GM12878 (cell line): Measurements from ENCODE around the gene OR9Q2. TPM values are rescaled to one million over a fixed set of nuclear protein-coding genes. Genes with fewer than 3 reads are reported as not detected.

Source experiments
- ATAC-seq: fragments of 200-7000 bp; cut with Tn5 transposase; 3 replicates; pipeline ENCODE4 v1.9.1; 2020; ENCODE audit warnings: mild to moderate bottlenecking, moderate library complexity
- BruUV-seq: library from RNA; stranded (reverse); fragments of 400-500 nt; replicated peaks from 2 replicates; lab custom pipeline; 2021; lab: Mats Ljungman, UMichigan
- CTCF ChIA-PET: fragments of 300-600 bp; sonication (Branson Sonifier 250); formaldehyde crosslinking; extraction: SDS; loops from one replicate; lab custom pipeline; 2021; ENCODE audit warnings: inconsistent platforms; lab: Yijun Ruan, JAX
- POLR2A ChIA-PET: fragments of 350-600 bp; formaldehyde crosslinking; extraction: SDS; loops from one replicate; lab custom pipeline; 2021; ENCODE audit warnings: inconsistent platforms; lab: Charles Lee
- RAD21 ChIA-PET: fragments of 300-600 bp; sonication (Branson Sonifier 250); formaldehyde crosslinking; loops from one replicate; lab custom pipeline; 2023; ENCODE audit warnings: antibody characterized with exemption; ENCODE audit not compliant: unreplicated experiment; lab: Charles Lee
- SMC1A ChIA-PET: fragments of 300-600 bp; sonication (Branson Sonifier 250); formaldehyde crosslinking; loops from one replicate; lab custom pipeline; 2023; ENCODE audit not compliant: unreplicated experiment, uncharacterized antibody; lab: Charles Lee
- DNase-seq: peaks from one replicate; pipeline ENCODE4 v3.0.0-alpha.2; 2011; ENCODE audit warnings: low read depth, low spot score
- FAIRE-seq: peaks from 3 replicates; lab custom pipeline; 2011; peaks lifted over from hg19 to GRCh38; lab: Jason Lieb, UNC
- H2AFZ ChIP-seq: 2 replicates; pipeline ENCODE4 v1.6.0; 2011; ENCODE audit warnings: low read depth, low read length, control low read depth; ENCODE audit not compliant: control insufficient read depth
- H3K27ac ChIP-seq: 2 replicates; pipeline ENCODE4 v1.5.1; 2011; ENCODE audit warnings: control low read depth; ENCODE audit not compliant: control insufficient read depth, insufficient read depth
- H3K27me3 ChIP-seq, 2 experiments: replicated peaks in 1 of 2; 2 replicates each; pipeline versions ENCODE4 v1.6.0 to v1.6.1; 2011; ENCODE audit warnings: low read length in 1 of 2; ENCODE audit not compliant: control insufficient read depth in 2 of 2, insufficient read depth in 2 of 2
- H3K36me3 ChIP-seq, 2 experiments: 2 replicates each; pipeline ENCODE4 v1.5.1; 2011; ENCODE audit warnings: low read length in 1 of 2; ENCODE audit not compliant: control insufficient read depth in 2 of 2, insufficient read depth in 2 of 2
- H3K4me1 ChIP-seq: 2 replicates; pipeline ENCODE4 v1.6.1; 2011; ENCODE audit warnings: mild to moderate bottlenecking, low read length, moderate library complexity, mixed read lengths; ENCODE audit not compliant: control insufficient read depth, insufficient read depth
- H3K4me2 ChIP-seq: 2 replicates; pipeline ENCODE4 v1.6.0; 2011; ENCODE audit warnings: control low read depth; ENCODE audit not compliant: control insufficient read depth, insufficient read depth
- H3K4me3 ChIP-seq: fragments of 200-600 bp; sonication (generic); 2 replicates; pipeline ENCODE4 v1.5.1; 2016
- H3K79me2 ChIP-seq: 2 replicates; pipeline ENCODE4 v1.6.0; 2011; ENCODE audit warnings: low read length; ENCODE audit not compliant: control insufficient read depth, insufficient read depth
- H3K9ac ChIP-seq: 2 replicates; pipeline ENCODE4 v1.8.0; 2011; ENCODE audit warnings: low read length, control low read depth, mixed read lengths; ENCODE audit not compliant: control insufficient read depth, insufficient read depth
- H3K9me3 ChIP-seq: replicated peaks from 3 replicates; pipeline ENCODE4 v1.5.1; 2011; ENCODE audit warnings: mild to moderate bottlenecking, low read length; ENCODE audit not compliant: control insufficient read depth, insufficient read depth
- H4K20me1 ChIP-seq: 2 replicates; pipeline ENCODE4 v1.6.0; 2011; ENCODE audit not compliant: control insufficient read depth, insufficient read depth
- CHD4 ChIP-seq: fragments of 200-600 bp; sonication (generic); IDR thresholded peaks from 2 replicates; pipeline ENCODE4 v1.6.1; 2016; ENCODE audit warnings: mild to moderate bottlenecking
- GATAD2B ChIP-seq: fragments of 450-650 bp; conservative IDR thresholded peaks from 2 replicates; pipeline ENCODE4 v1.6.1; 2017; ENCODE audit warnings: low read depth, mild to moderate bottlenecking, moderate library complexity
- MYC ChIP-seq: IDR thresholded peaks from 2 replicates; pipeline ENCODE4 v1.6.1; 2011; ENCODE audit warnings: mild to moderate bottlenecking, low read length, moderate library complexity, inconsistent platforms; ENCODE audit not compliant: insufficient read depth, insufficient replicate concordance, insufficient read length, severe bottlenecking
- WGBS: methylation state at CpG from one replicate; pipeline ENCODE4 v1.1.6; 2016; ENCODE audit warnings: low lambda C conversion rate; ENCODE audit not compliant: insufficient replicate concordance, insufficient coverage; ENCODE audit errors: missing lambda C conversion rate; 5-methylcytosine and 5-hydroxymethylcytosine counted together
- in situ Hi-C: fragments of 300-500 bp; cut with MboI; formaldehyde crosslinking; loops from 9 replicates; pipeline ENCODE4 v1.14.3; 2018; ENCODE audit warnings: mixed read lengths
- intact Hi-C: fragments of 100-400 bp; cut with micrococcal nuclease; formaldehyde crosslinking; loops from one replicate; pipeline ENCODE4 v1.14.2; 2022; ENCODE audit not compliant: unreplicated experiment
- polyA plus RNA-seq, 11 experiments: library from polyadenylated mRNA; depleted of rRNA in 4 of 11; unstranded in 6 of 11; stranded (reverse) in 5 of 11; fragments of >200 nt; fragmentation: Nextera tagmentation in 4 of 11; fragmentation: Illumina TruSeq in 1 of 11; extraction: Ambion mirVana in 4 of 11; extraction: Trizol in 1 of 11; gene quantifications; 1 replicate in 1 of 11; 2 replicates in 10 of 11; pipeline versions ENCODE4 v1.2.1 to v1.2.3, GENCODE V29; 2011 to 2016; ENCODE audit warnings: inconsistent platforms in 2 of 11, missing spikeins in 2 of 11, low read depth in 1 of 11
- total RNA-seq, 4 experiments: library from RNA; depleted of rRNA in 3 of 4; stranded (reverse); fragments of >200 nt in 3 of 4; fragmentation: Illumina TruSeq in 1 of 4; extraction: Trizol in 1 of 4; gene quantifications; 2 replicates each; pipeline versions ENCODE4 v1.2.1 to v1.2.3, GENCODE V29; 2013 to 2021
- TF ChIP-seq, protein P1 (sequence below): IDR thresholded peaks from 2 replicates; pipeline ENCODE4 v1.6.1; 2012; ENCODE audit warnings: improper control_type of control experiment, low read depth, low read length; ENCODE audit not compliant: insufficient replicate concordance
- TF ChIP-seq, protein P2 (sequence below): IDR thresholded peaks from 2 replicates; pipeline ENCODE4 v1.6.1; 2011; ENCODE audit warnings: borderline replicate concordance, low read depth, mild to moderate bottlenecking, moderate library complexity, mixed read lengths, low read length; ENCODE audit not compliant: insufficient read depth; ENCODE audit errors: extremely low read length
- TF ChIP-seq, protein P3 (sequence below): IDR thresholded peaks from 2 replicates; pipeline ENCODE4 v1.6.1; 2012; ENCODE audit warnings: mild to moderate bottlenecking, low read depth, low read length
- TF ChIP-seq, protein P4 (sequence below): IDR thresholded peaks from 2 replicates; pipeline ENCODE4 v1.6.1; 2012; ENCODE audit warnings: low read depth, low read length, improper control_type of control experiment

Gene OR9Q2
- total and polyA plus RNA-seq, 10 of the 15 experiments (the other 5 are each of a cell fraction or from before 2014, with no cell fraction given): 0.05 TPM; not detected in 9

DNA sequence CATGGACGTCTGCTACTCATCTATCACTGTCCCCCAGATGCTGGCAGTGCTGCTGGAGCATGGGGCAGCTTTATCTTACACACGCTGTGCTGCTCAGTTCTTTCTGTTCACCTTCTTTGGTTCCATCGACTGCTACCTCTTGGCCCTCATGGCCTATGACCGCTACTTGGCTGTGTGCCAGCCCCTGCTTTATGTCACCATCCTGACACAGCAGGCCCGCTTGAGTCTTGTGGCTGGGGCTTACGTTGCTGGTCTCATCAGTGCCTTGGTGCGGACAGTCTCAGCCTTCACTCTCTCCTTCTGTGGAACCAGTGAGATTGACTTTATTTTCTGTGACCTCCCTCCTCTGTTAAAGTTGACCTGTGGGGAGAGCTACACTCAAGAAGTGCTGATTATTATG is 9.2 kb upstream of the OR9Q2 start (continued):
- TF ChIP-seq, protein P1, sequence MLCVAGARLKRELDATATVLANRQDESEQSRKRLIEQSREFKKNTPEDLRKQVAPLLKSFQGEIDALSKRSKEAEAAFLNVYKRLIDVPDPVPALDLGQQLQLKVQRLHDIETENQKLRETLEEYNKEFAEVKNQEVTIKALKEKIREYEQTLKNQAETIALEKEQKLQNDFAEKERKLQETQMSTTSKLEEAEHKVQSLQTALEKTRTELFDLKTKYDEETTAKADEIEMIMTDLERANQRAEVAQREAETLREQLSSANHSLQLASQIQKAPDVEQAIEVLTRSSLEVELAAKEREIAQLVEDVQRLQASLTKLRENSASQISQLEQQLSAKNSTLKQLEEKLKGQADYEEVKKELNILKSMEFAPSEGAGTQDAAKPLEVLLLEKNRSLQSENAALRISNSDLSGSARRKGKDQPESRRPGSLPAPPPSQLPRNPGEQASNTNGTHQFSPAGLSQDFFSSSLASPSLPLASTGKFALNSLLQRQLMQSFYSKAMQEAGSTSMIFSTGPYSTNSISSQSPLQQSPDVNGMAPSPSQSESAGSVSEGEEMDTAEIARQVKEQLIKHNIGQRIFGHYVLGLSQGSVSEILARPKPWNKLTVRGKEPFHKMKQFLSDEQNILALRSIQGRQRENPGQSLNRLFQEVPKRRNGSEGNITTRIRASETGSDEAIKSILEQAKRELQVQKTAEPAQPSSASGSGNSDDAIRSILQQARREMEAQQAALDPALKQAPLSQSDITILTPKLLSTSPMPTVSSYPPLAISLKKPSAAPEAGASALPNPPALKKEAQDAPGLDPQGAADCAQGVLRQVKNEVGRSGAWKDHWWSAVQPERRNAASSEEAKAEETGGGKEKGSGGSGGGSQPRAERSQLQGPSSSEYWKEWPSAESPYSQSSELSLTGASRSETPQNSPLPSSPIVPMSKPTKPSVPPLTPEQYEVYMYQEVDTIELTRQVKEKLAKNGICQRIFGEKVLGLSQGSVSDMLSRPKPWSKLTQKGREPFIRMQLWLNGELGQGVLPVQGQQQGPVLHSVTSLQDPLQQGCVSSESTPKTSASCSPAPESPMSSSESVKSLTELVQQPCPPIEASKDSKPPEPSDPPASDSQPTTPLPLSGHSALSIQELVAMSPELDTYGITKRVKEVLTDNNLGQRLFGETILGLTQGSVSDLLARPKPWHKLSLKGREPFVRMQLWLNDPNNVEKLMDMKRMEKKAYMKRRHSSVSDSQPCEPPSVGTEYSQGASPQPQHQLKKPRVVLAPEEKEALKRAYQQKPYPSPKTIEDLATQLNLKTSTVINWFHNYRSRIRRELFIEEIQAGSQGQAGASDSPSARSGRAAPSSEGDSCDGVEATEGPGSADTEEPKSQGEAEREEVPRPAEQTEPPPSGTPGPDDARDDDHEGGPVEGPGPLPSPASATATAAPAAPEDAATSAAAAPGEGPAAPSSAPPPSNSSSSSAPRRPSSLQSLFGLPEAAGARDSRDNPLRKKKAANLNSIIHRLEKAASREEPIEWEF: no peak
- TF ChIP-seq MYC: no peak
- TF ChIP-seq, protein P2, sequence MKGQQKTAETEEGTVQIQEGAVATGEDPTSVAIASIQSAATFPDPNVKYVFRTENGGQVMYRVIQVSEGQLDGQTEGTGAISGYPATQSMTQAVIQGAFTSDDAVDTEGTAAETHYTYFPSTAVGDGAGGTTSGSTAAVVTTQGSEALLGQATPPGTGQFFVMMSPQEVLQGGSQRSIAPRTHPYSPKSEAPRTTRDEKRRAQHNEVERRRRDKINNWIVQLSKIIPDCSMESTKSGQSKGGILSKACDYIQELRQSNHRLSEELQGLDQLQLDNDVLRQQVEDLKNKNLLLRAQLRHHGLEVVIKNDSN: no peak

DNA sequence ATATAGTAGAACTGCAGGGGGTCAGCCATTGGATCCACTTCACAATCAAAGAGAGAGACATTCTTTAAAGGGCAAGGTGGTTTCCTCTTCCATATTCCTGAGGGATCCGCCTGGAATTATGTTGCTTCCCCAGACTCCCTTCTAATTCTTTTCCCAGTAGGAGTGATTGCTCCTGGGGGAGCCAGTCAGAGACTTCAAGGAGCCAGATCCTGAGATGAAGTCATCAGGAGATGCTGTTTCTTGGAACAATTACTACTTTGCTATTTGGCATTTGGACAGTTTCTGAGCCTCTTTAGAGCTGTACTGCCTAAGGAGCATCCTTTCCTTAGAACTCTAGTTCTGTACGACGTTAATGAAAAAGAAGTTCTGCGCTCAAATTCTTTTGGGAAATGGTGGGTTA is 1.9 kb upstream of the OR9Q2 start:
- no peak overlapping the region for H2AFZ ChIP-seq
- intact Hi-C loops: no loop called here
- H3K27me3 ChIP-seq: no peaks in the 10 kb centered on the region
- TF ChIP-seq, protein P3, sequence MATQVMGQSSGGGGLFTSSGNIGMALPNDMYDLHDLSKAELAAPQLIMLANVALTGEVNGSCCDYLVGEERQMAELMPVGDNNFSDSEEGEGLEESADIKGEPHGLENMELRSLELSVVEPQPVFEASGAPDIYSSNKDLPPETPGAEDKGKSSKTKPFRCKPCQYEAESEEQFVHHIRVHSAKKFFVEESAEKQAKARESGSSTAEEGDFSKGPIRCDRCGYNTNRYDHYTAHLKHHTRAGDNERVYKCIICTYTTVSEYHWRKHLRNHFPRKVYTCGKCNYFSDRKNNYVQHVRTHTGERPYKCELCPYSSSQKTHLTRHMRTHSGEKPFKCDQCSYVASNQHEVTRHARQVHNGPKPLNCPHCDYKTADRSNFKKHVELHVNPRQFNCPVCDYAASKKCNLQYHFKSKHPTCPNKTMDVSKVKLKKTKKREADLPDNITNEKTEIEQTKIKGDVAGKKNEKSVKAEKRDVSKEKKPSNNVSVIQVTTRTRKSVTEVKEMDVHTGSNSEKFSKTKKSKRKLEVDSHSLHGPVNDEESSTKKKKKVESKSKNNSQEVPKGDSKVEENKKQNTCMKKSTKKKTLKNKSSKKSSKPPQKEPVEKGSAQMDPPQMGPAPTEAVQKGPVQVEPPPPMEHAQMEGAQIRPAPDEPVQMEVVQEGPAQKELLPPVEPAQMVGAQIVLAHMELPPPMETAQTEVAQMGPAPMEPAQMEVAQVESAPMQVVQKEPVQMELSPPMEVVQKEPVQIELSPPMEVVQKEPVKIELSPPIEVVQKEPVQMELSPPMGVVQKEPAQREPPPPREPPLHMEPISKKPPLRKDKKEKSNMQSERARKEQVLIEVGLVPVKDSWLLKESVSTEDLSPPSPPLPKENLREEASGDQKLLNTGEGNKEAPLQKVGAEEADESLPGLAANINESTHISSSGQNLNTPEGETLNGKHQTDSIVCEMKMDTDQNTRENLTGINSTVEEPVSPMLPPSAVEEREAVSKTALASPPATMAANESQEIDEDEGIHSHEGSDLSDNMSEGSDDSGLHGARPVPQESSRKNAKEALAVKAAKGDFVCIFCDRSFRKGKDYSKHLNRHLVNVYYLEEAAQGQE: no peak
- TF ChIP-seq CHD4 (no peak), GATAD2B (no peak)
- TF ChIP-seq, protein P4, sequence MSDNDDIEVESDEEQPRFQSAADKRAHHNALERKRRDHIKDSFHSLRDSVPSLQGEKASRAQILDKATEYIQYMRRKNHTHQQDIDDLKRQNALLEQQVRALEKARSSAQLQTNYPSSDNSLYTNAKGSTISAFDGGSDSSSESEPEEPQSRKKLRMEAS: no peak
- no peaks in the 10 kb centered on the region for H3K9me3 ChIP-seq
- DNase-seq (no peak), FAIRE-seq (no peak), ATAC-seq (no peak)
- no peak overlapping the region for H3K4me2 ChIP-seq
- BruUV-seq: no TSS peak
- ChIA-PET RAD21 (no interaction called here), POLR2A (no interaction called here), SMC1A (no interaction called here), CTCF (no interaction called here)
- 54% methylated on average over 4 of the region's 4 CpGs for WGBS
- H3K27ac ChIP-seq: no peak overlapping the region
- H4K20me1 ChIP-seq: no peaks in the 10 kb centered on the region
- in situ Hi-C loops: no loop called here
- H3K36me3 ChIP-seq: no peaks in the 10 kb centered on the region
- no peak overlapping the region for H3K9ac ChIP-seq
- H3K4me3 ChIP-seq: no peak overlapping the region
- no peaks in the 10 kb centered on the region for H3K79me2 ChIP-seq
- H3K4me1 ChIP-seq: no peaks in the 10 kb centered on the region
